ENCODE data around the gene FYN.

FYN gene

DNA sequence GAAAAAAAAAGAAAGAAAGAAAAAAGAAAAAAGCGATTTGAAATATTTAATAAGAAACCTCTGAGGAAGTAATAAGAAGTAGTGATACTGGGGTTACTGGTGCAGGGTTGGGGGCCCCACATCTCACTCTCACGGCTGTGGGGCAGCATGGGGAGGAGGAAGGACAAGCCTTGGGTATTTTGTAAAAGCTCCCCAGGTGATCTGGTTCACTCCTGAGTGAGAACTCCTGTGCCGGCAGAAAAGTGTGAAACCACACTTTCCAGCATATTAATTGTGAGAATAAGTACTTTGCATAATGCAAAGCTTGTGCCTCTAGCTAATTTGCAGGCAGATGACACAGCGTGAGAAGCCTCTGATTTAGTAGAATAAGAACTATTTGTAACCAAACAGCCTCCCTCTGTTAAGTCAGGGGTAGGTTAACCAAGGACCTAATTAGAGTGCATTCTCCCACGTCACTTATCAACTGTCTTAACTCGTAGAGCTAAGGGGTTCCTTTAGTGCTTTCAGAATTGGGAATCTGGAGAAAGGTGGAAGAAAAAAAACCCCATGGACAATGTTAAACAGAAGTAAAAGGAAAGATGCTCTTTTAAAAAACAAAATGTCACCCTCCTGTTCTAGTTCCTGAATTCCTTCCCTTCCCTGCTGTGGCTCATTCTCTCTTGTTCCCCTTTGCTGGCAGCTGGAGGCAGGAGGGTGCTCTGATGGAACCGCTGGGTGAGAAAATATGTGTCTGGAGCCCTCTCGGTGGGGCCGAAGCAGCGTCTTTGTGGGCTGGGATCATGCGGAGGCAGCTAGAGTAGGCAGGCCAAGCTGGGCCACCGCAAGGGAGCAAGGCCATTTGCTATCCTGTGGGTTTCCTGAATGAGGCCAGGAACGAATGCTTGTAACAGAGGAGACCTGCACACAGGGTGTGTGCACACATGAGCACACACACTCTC is 108.7 kb downstream of the FYN start:
- no peak overlapping the region for H3K4me3 ChIP-seq (replicated peaks in 1 of 2; ENCODE audit: low read depth in 2 of 2, low read length in 2 of 2)
- no peak for DNase-seq (ENCODE audit: low read depth in 2 of 2)
- TF ChIP-seq, protein P1, sequence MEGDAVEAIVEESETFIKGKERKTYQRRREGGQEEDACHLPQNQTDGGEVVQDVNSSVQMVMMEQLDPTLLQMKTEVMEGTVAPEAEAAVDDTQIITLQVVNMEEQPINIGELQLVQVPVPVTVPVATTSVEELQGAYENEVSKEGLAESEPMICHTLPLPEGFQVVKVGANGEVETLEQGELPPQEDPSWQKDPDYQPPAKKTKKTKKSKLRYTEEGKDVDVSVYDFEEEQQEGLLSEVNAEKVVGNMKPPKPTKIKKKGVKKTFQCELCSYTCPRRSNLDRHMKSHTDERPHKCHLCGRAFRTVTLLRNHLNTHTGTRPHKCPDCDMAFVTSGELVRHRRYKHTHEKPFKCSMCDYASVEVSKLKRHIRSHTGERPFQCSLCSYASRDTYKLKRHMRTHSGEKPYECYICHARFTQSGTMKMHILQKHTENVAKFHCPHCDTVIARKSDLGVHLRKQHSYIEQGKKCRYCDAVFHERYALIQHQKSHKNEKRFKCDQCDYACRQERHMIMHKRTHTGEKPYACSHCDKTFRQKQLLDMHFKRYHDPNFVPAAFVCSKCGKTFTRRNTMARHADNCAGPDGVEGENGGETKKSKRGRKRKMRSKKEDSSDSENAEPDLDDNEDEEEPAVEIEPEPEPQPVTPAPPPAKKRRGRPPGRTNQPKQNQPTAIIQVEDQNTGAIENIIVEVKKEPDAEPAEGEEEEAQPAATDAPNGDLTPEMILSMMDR (IDR thresholded peaks at IDR 0.05; ENCODE audit: low read depth, low read length), result no peak

DNA sequence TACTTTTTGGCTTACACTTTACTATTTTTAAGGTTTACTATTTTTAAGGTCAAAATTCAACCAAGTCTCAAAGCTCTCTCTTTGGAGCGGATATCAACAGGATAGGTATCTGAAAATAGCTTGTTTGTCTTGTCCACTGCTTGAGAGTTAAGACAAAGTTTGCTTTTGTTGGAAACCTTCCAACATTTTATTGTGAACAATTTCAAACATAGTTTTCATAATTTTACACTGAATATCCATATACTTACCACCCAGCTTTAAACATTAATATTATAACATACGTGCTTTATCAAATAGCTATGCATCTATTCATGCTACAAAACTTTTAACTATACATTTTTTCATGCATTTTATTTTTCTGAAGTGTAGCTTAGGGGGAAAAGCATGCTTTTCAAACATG is 109.9 kb downstream of the FYN start:
- peak in 1 of 2 donors; percentile 79 for DNase-seq (ENCODE audit: low read depth in 2 of 2)
- TF ChIP-seq, protein P1 (IDR thresholded peaks at IDR 0.05; ENCODE audit: low read depth, low read length), result no peak

DNA sequence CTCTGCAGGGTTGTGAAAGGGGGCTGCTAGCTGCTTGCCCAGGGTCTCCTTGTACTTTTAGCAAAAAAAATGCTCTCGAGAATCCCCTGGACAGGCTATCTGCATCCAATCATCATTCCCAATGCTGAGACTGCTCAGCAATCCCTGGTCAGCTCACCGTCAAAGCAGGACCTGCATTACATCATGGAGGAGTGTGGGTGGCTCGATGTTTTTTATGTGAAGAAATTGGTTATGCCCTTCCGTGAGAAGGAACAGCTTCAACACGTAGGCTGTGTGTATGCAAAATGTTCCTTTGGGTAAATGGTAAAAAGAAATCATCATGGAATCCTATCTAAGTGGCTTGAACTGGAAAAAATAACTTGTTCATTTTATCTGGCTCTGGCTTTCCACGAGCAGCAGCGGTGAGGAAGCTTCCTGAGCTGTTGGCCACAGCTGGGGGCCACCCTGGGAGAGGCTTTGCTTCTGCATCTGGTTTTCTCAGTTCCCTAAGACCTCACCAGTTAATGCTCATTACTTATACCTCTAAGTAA is 111.4 kb downstream of the FYN start:
- peak in 1 of 2 donors; percentile 56 for DNase-seq (ENCODE audit: low read depth in 2 of 2)
- H3K4me3 ChIP-seq (replicated peaks in 1 of 2; ENCODE audit: low read depth in 2 of 2, low read length in 2 of 2), result no peak overlapping the region
- TF ChIP-seq, protein P1 (IDR thresholded peaks at IDR 0.05; ENCODE audit: low read depth, low read length), result no peak

More for the DNA sequence above, 109.9 kb downstream of the FYN start:
- no peak overlapping the region for H3K4me3 ChIP-seq (replicated peaks in 1 of 2; ENCODE audit: low read depth in 2 of 2, low read length in 2 of 2)

DNA sequence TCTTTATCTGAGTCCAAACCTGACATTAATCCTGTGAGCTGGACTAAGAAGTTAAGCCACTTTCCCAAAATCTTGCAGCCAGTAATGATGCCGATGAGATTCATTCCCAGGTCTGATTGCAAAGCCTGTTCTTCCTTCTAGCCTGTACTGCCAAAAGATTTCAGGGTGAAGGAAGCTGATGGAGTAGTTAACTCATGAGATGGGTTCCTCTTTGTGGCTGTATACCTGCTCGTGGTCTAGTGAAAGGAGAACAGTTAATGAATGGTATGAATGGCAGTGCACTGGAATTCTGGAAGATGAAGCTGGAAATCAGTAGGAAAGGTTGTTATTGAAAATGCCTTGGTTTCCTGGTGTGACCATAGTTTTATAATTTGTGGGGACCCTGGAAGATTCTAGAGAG is 112.0 kb downstream of the FYN start:
- DNase-seq (ENCODE audit: low read depth in 2 of 2), result no peak
- H3K4me3 ChIP-seq (replicated peaks in 1 of 2; ENCODE audit: low read depth in 2 of 2, low read length in 2 of 2), result no peak overlapping the region
- TF ChIP-seq, protein P1 (IDR thresholded peaks at IDR 0.05; ENCODE audit: low read depth, low read length), result no peak

DNA sequence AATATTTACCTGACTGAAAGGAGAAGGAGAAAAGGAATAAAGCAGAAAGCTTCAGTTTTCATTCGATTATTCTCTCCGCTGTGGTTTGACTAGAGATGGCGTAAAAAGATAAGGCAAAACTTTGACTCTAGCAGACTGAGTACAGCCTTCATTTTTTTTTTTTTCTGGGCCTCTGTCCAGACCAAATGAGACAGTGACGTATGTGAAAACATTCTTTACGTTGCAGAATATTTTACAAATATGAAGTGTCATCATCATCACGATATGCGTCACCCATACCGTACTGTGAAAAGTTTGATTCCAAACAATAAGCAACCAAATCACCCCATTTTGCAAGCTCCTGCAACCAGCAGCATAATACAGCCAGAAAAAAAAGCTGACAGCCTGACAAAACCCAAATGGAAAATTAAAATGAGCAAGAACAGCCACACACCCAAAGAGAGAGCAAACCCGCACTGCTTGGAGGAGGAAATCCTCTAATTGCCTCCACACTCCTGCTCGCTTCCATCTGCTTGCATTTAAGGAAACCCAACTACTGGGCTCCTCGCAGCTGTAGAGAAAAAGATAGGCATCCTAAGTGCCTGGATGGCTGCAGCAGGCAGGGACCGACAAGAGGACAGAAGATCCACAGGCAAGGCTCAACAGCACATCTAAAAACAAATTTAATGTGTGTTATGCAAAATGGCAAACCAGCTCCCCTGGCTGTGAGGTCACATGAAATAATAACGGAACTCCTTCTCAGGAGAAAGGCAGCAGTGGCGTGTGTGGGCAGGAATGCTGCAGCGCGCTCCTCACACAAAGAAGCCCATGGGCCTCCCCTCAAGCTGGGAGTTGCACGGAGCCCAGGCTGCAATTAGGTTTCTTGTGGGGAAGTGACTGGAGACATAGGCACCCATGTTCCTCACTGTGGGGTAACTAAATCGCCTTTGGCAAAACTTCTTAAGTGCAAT is 113.1 kb downstream of the FYN start:
- peak; percentile 90 to 95 for DNase-seq (ENCODE audit: low read depth in 2 of 2)
- H3K4me3 ChIP-seq (replicated peaks in 1 of 2; ENCODE audit: low read depth in 2 of 2, low read length in 2 of 2), result no peak overlapping the region
- TF ChIP-seq, protein P1 (IDR thresholded peaks at IDR 0.05; ENCODE audit: low read depth, low read length), result no peak

DNA sequence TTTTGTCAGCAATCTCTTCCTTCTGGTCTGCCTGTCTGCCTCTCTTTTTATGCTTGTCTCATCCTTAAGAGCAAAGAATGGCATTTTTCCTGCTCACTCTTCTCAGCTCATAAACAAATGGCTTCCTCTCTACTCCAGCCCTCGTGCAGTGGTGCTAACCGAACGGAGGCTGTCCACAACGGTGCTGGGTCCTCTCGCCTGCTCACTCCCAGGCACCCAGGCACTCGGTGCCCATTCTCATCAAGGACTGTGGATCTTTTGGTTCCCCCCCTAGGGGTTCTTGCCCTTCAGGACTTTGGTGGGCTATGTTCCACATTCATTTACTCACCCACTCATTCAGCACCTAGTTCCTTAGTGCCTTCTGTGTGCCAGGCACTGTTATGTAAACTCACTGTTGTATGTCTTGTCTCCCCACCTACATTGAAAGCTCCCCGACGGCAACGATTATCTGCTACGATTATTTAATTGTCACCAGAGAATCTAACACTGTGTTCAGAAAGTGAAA is 113.9 kb downstream of the FYN start:
- H3K4me3 ChIP-seq (replicated peaks in 1 of 2; ENCODE audit: low read depth in 2 of 2, low read length in 2 of 2), result no peak overlapping the region
- TF ChIP-seq, protein P1 (IDR thresholded peaks at IDR 0.05; ENCODE audit: low read depth, low read length), result no peak
- DNase-seq (ENCODE audit: low read depth in 2 of 2), result no peak

All from cardiac fibroblast (primary cell).